HCT116 (cell line): Measurements from ENCODE around the gene CDX1. TPM values are rescaled to one million over a fixed set of nuclear protein-coding genes. Genes with fewer than 3 reads are reported as not detected.

ENCODE experiments used
- ATAC-seq: fragments of 200-7000 bp; cut with Tn5 transposase; 2 replicates; pipeline ENCODE4 v1.9.1; 2020; ENCODE audit warnings: mild to moderate bottlenecking, moderate library complexity
- BruUV-seq: library from RNA; stranded (reverse); fragments of 400-500 nt; replicated peaks from 2 replicates; lab custom pipeline; 2021; lab: Mats Ljungman, UMichigan
- CTCF ChIA-PET: fragments of 300-600 bp; sonication (Branson Sonifier 250); formaldehyde crosslinking; loops from one replicate; lab custom pipeline; 2021; ENCODE audit warnings: antibody characterized with exemption; lab: Charles Lee
- POLR2A ChIA-PET: fragments of 300-600, 350-600 bp; sonication (Branson Sonifier 250); formaldehyde crosslinking; loops from one replicate; lab custom pipeline; 2021; ENCODE audit warnings: antibody characterized with exemption; lab: Charles Lee
- RAD21 ChIA-PET, 2 experiments: fragments of 300-600 bp; sonication (Branson Sonifier 250); formaldehyde crosslinking; loops; one replicate each; lab custom pipeline; 2023; ENCODE audit warnings: low total read pairs in 2 of 2; ENCODE audit not compliant: uncharacterized antibody in 2 of 2, unreplicated experiment in 2 of 2, low non-redundant PET in 1 of 2; lab: Charles Lee
- DNase-seq: peaks from one replicate; pipeline ENCODE4 v3.0.0-alpha.2; 2010; ENCODE audit warnings: low read depth, low spot score
- H2AFZ ChIP-seq: fragments of 200-600 bp; shearing (Covaris generic), sonication (generic); 2 replicates; pipeline ENCODE4 v1.6.1; 2017; ENCODE audit warnings: low read depth, mixed run types, mixed read lengths, antibody characterized with exemption, low read length; ENCODE audit not compliant: poor library complexity, severe bottlenecking
- H3K27ac ChIP-seq: 2 replicates; pipeline ENCODE4 v1.5.1; 2012; ENCODE audit warnings: low read depth, low read length
- H3K27me3 ChIP-seq: fragments of 200-600 bp; sonication (generic); 2 replicates; pipeline ENCODE4 v1.6.1; 2016; ENCODE audit warnings: mixed run types, low read length, mixed read lengths; ENCODE audit not compliant: insufficient read depth
- H3K36me3 ChIP-seq, 2 experiments: fragments of 200-500 bp in 1 of 2; fragments of 200-600 bp in 1 of 2; sonication (Bioruptor generic) in 1 of 2; sonication (generic) in 1 of 2; 2 replicates each; pipeline versions ENCODE4 v1.5.1 to v1.6.1; 2014 to 2016; ENCODE audit warnings: low read length in 2 of 2, inconsistent platforms in 1 of 2, mixed read lengths in 1 of 2, mixed run types in 1 of 2; ENCODE audit not compliant: insufficient read depth in 2 of 2, control insufficient read depth in 1 of 2
- H3K4me1 ChIP-seq, 2 experiments: fragments of 200-600 bp in 1 of 2; sonication (generic) in 1 of 2; 2 replicates each; pipeline versions ENCODE4 v1.5.1 to v1.6.1; 2012 to 2017; ENCODE audit warnings: low read length in 2 of 2, inconsistent platforms in 1 of 2, mild to moderate bottlenecking in 1 of 2, mixed read lengths in 1 of 2, mixed run types in 1 of 2, moderate library complexity in 1 of 2; ENCODE audit not compliant: insufficient read depth in 2 of 2, control insufficient read depth in 1 of 2
- H3K4me2 ChIP-seq: fragments of 200-600 bp; sonication (generic); 2 replicates; pipeline ENCODE4 v1.6.1; 2017; ENCODE audit warnings: mixed run types, low read length, mixed read lengths
- H3K4me3 ChIP-seq, 2 experiments: fragments of 200-600 bp in 1 of 2; sonication (generic) in 1 of 2; replicated peaks in 1 of 2; 2 replicates each; pipeline ENCODE4 v1.5.1; 2011 to 2016; ENCODE audit warnings: low read length in 2 of 2, control low read depth in 1 of 2, low read depth in 1 of 2, mild to moderate bottlenecking in 1 of 2, mixed read lengths in 1 of 2, mixed run types in 1 of 2
- H3K79me2 ChIP-seq: fragments of 200-600 bp; sonication (generic); 2 replicates; pipeline ENCODE4 v1.6.1; 2017; ENCODE audit warnings: mild to moderate bottlenecking, mixed run types, low read length, moderate library complexity, mixed read lengths; ENCODE audit not compliant: insufficient read depth
- H3K9ac ChIP-seq: fragments of 200-600 bp; sonication (generic); 2 replicates; pipeline ENCODE4 v1.6.1; 2016; ENCODE audit warnings: low read length, mixed read lengths
- H3K9me2 ChIP-seq: fragments of 200-600 bp; sonication (generic), shearing (Covaris generic); 2 replicates; pipeline ENCODE4 v1.6.1; 2017; ENCODE audit warnings: mixed run types, mild to moderate bottlenecking, moderate library complexity; ENCODE audit not compliant: insufficient read depth
- H3K9me3 ChIP-seq, 2 experiments: fragments of 200-500 bp in 1 of 2; fragments of 200-600 bp in 1 of 2; sonication (Bioruptor generic) in 1 of 2; sonication (generic) in 1 of 2; 2 replicates each; pipeline ENCODE4 v1.6.1; 2014 to 2017; ENCODE audit warnings: low read length in 2 of 2, mixed read lengths in 2 of 2, inconsistent platforms in 1 of 2, low read depth in 1 of 2, mild to moderate bottlenecking in 1 of 2, mixed run types in 1 of 2, moderate library complexity in 1 of 2; ENCODE audit not compliant: control insufficient read depth in 1 of 2, insufficient read depth in 1 of 2
- H4K20me1 ChIP-seq: fragments of 200-600 bp; sonication (generic), shearing (Covaris generic); 2 replicates; pipeline ENCODE4 v1.6.1; 2017; ENCODE audit warnings: mixed run types, mild to moderate bottlenecking, moderate library complexity; ENCODE audit not compliant: insufficient read depth
- CBX3 ChIP-seq: IDR thresholded peaks from 2 replicates; pipeline ENCODE4 v1.6.1; 2012; ENCODE audit warnings: low read depth
- EGR1 ChIP-seq: IDR thresholded peaks from 2 replicates; pipeline ENCODE4 v1.6.1; 2012; ENCODE audit warnings: low read depth
- ELF1 ChIP-seq: IDR thresholded peaks from 2 replicates; pipeline ENCODE4 v1.6.1; 2012; ENCODE audit warnings: low read depth, borderline replicate concordance
- JUND ChIP-seq: IDR thresholded peaks from 2 replicates; pipeline ENCODE4 v1.6.1; 2012
- POLR2A ChIP-seq: IDR thresholded peaks from 2 replicates; pipeline ENCODE4 v1.7.0; 2011; ENCODE audit warnings: borderline replicate concordance; ENCODE audit not compliant: insufficient read depth, insufficient read length; ENCODE audit errors: extremely low read depth
- POLR2AphosphoS5 ChIP-seq: IDR thresholded peaks from 2 replicates; pipeline ENCODE4 v1.6.1; 2011; ENCODE audit warnings: mild to moderate bottlenecking, low read depth, low read length, moderate library complexity
- RAD21 ChIP-seq: IDR thresholded peaks from 2 replicates; pipeline ENCODE4 v1.6.1; 2012; ENCODE audit warnings: low read depth, mild to moderate bottlenecking
- SIN3A ChIP-seq: IDR thresholded peaks from 2 replicates; pipeline ENCODE4 v1.6.1; 2012; ENCODE audit warnings: low read depth
- SP1 ChIP-seq: IDR thresholded peaks from 2 replicates; pipeline ENCODE4 v1.6.1; 2012; ENCODE audit warnings: low read depth
- SRF ChIP-seq: IDR thresholded peaks from 2 replicates; pipeline ENCODE4 v1.6.1; 2012; ENCODE audit warnings: low read depth
- TCF7L2 ChIP-seq: IDR thresholded peaks from 2 replicates; pipeline ENCODE4 v1.7.0; 2011; ENCODE audit warnings: borderline replicate concordance, inconsistent platforms; ENCODE audit not compliant: insufficient read depth, insufficient read length; ENCODE audit errors: extremely low read depth
- intact Hi-C: fragments of 100-400 bp; cut with micrococcal nuclease; formaldehyde crosslinking; loops from 2 replicates; pipeline ENCODE4 v1.10.0; 2022
- total RNA-seq: library from RNA; stranded (reverse); gene quantifications from one replicate; pipeline ENCODE4 v1.2.1, GENCODE V29; 2021; ENCODE audit not compliant: unreplicated experiment
- TF ChIP-seq, protein P1 (sequence below): IDR thresholded peaks from 2 replicates; pipeline ENCODE4 v1.6.1; 2012
- TF ChIP-seq, protein P2 (sequence below): IDR thresholded peaks from 2 replicates; pipeline ENCODE4 v1.6.1; 2011; ENCODE audit warnings: mild to moderate bottlenecking, low read length, moderate library complexity; ENCODE audit not compliant: insufficient replicate concordance; ENCODE audit errors: extremely low read depth

Gene CDX1
- total RNA-seq, 1 experiment from 2014 or later: not detected

GRCh38 chr5:150163547-150164059, 3.0 kb upstream of the CDX1 start:
- H3K4me1 ChIP-seq: peaks cover 3 to 19% of the 10 kb centered on the region in 2 experiments; a peak in 3 of 4 replicates
- H3K36me3 ChIP-seq: no peaks in the 10 kb centered on the region
- intact Hi-C loops: no loop called here
- no peaks in the 10 kb centered on the region for H3K9me2 ChIP-seq
- no peaks in the 10 kb centered on the region for H3K9me3 ChIP-seq
- H3K4me2 ChIP-seq: no peak overlapping the region
- ATAC-seq: no peak
- H3K79me2 ChIP-seq: no peaks in the 10 kb centered on the region
- RAD21 ChIA-PET: no interaction called here
- BruUV-seq: no TSS peak
- DNase-seq: no peak
- CTCF ChIA-PET: interaction anchor here (1.1 to 2.6 kb wide), 2 partner anchors 12 to 273 kb away, joined by 3 to 10 read pairs; no protein-coding TSS in a partner anchor
- no peak overlapping the region for H3K9ac ChIP-seq
- POLR2A ChIA-PET: interaction anchor here (0.8 kb wide), 1 partner anchor 286 kb away, joined by 3 read pairs; no protein-coding TSS in a partner anchor
- no peaks in the 10 kb centered on the region; the same call in 1 of the 2 replicates for H3K27me3 ChIP-seq
- no peak overlapping the region for H3K4me3 ChIP-seq
- H3K27ac ChIP-seq: no peak overlapping the region
- H4K20me1 ChIP-seq: no peaks in the 10 kb centered on the region
- peak overlapping the region; percentile 32 for H2AFZ ChIP-seq
- TF ChIP-seq TCF7L2 (no peak), POLR2AphosphoS5 (no peak), RAD21 (no peak), SRF (no peak), SP1 (no peak), CBX3 (no peak), POLR2A (no peak), SIN3A (no peak), ELF1 (no peak), EGR1 (no peak), JUND (no peak)
- TF ChIP-seq, protein P1, sequence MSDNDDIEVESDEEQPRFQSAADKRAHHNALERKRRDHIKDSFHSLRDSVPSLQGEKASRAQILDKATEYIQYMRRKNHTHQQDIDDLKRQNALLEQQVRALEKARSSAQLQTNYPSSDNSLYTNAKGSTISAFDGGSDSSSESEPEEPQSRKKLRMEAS: no peak
- TF ChIP-seq, protein P2, sequence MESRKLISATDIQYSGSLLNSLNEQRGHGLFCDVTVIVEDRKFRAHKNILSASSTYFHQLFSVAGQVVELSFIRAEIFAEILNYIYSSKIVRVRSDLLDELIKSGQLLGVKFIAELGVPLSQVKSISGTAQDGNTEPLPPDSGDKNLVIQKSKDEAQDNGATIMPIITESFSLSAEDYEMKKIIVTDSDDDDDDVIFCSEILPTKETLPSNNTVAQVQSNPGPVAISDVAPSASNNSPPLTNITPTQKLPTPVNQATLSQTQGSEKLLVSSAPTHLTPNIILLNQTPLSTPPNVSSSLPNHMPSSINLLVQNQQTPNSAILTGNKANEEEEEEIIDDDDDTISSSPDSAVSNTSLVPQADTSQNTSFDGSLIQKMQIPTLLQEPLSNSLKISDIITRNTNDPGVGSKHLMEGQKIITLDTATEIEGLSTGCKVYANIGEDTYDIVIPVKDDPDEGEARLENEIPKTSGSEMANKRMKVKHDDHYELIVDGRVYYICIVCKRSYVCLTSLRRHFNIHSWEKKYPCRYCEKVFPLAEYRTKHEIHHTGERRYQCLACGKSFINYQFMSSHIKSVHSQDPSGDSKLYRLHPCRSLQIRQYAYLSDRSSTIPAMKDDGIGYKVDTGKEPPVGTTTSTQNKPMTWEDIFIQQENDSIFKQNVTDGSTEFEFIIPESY: no peak
